ENCODE data around the gene TARBP2. TPM values are rescaled to one million over a fixed set of nuclear protein-coding genes. Genes with fewer than 3 reads are reported as not detected.

Gene TARBP2, protein sequence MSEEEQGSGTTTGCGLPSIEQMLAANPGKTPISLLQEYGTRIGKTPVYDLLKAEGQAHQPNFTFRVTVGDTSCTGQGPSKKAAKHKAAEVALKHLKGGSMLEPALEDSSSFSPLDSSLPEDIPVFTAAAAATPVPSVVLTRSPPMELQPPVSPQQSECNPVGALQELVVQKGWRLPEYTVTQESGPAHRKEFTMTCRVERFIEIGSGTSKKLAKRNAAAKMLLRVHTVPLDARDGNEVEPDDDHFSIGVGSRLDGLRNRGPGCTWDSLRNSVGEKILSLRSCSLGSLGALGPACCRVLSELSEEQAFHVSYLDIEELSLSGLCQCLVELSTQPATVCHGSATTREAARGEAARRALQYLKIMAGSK
- polyA plus RNA-seq: 10 to 100 TPM; 11.5 to 28.9 (median 28.8) TPM

- peak within 1 kb of the TSS; percentile 86 to 95 (median 91) for H3K4me3 Mint-ChIP-seq
Observed at GRCh38 chr12:53500776-53501614, at the start of gene TARBP2. Gene TARBP2 (plus strand): TSS chr12:53501283. CDS start chr12:53501409, 126 bp downstream.

GRCh38 chr12:53451661-53452158, 49.4 kb upstream of the TARBP2 start, which contains the start of gene PCBP2:
Gene PCBP2 (plus strand): TSS chr12:53452102. CDS start chr12:53454801, 2,699 bp downstream.
- peak within 1 kb of the TSS; percentile 95 to 99 (median 99) for H3K4me3 Mint-ChIP-seq
- H3K4me1 Mint-ChIP-seq: peaks cover 29 to 45% of the 10 kb centered on the region in 2 donors
- H3K27me3 Mint-ChIP-seq (ENCODE audit: low read depth in 3 of 3): peaks cover 4 to 10% (median 7%) of the 10 kb centered on the region in 3 donors
- peak within 1 kb of the TSS; percentile 61 to 99 (median 97) for H3K27ac Mint-ChIP-seq
- DNase-seq: peak; percentile 97 to 98 (median 98)
- H3K36me3 Mint-ChIP-seq: peaks cover 12 to 23% (median 19%) of the 10 kb centered on the region in 3 donors
- H3K9me3 Mint-ChIP-seq: no peaks in the 10 kb centered on the region

More at GRCh38 chr12:53500776-53501614, at the start of gene TARBP2:
- H3K9me3 Mint-ChIP-seq: no peaks in the 10 kb centered on the region
- peaks cover 6 to 15% (median 8%) of the 10 kb centered on the region in 3 donors for H3K27me3 Mint-ChIP-seq (ENCODE audit: low read depth in 3 of 3)
- H3K36me3 Mint-ChIP-seq: peaks cover 0 to 4% (median 0%) of the 10 kb centered on the region in 3 donors
- peak within 1 kb of the TSS; percentile 91 to 100 (median 97) for H3K27ac Mint-ChIP-seq
- H3K4me1 Mint-ChIP-seq: peaks cover 37 to 38% of the 10 kb centered on the region in 2 donors
- peak; percentile 97 to 99 (median 99) for DNase-seq

- peaks cover 12 to 26% (median 20%) of the 10 kb centered on the region in 3 donors for H3K36me3 Mint-ChIP-seq
- peak overlapping the region; percentile 61 to 99 (median 97) for H3K27ac Mint-ChIP-seq
- peak; percentile 79 to 84 (median 82) for DNase-seq
- H3K9me3 Mint-ChIP-seq: no peaks in the 10 kb centered on the region
- peaks cover 29 to 46% of the 10 kb centered on the region in 2 donors for H3K4me1 Mint-ChIP-seq
- H3K27me3 Mint-ChIP-seq (ENCODE audit: low read depth in 3 of 3): peaks cover 4 to 10% (median 7%) of the 10 kb centered on the region in 3 donors
- peak overlapping the region; percentile 95 to 99 (median 99) for H3K4me3 Mint-ChIP-seq
Observed at GRCh38 chr12:53452159-53453077, 48.7 kb upstream of the TARBP2 start.

- H3K27ac Mint-ChIP-seq: peak overlapping the region in 4 of 6 donors; percentile 64 to 95 (median 86)
- peak overlapping the region; percentile 23 to 99 (median 99) for H3K4me3 Mint-ChIP-seq
- H3K4me1 Mint-ChIP-seq: peaks cover 29 to 46% of the 10 kb centered on the region in 2 donors
- H3K36me3 Mint-ChIP-seq: peaks cover 12 to 32% (median 27%) of the 10 kb centered on the region in 3 donors
- no peaks in the 10 kb centered on the region for H3K9me3 Mint-ChIP-seq
- peaks cover 4 to 10% (median 7%) of the 10 kb centered on the region in 3 donors for H3K27me3 Mint-ChIP-seq (ENCODE audit: low read depth in 3 of 3)
- DNase-seq: no peak
Observed at GRCh38 chr12:53453953-53454640, 47.0 kb upstream of the TARBP2 start.

DNA sequence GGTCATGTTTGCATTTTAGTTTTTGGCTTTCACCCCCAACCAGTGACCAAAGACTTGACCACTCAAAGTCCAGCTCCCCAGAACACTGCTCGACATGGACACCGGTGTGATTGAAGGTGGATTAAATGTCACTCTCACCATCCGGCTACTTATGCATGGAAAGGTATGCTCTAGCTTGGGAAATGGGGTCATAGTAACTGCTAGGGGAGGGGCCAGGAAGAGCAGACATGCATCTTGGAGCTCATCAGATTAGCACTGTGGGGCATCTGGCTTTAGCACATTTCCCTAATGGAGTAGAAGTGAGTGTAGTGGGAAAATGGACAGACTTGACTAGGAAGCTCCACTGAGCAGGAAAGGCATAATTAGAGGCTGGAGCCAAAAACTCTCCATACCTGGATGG, 46.4 kb upstream of the TARBP2 start:
- peak overlapping the region in 3 of 5 donors; percentile 23 to 47 (median 30) for H3K4me3 Mint-ChIP-seq
- H3K27me3 Mint-ChIP-seq (ENCODE audit: low read depth in 3 of 3): peaks cover 4 to 11% (median 7%) of the 10 kb centered on the region in 3 donors
- DNase-seq: no peak
- peaks cover 29 to 46% of the 10 kb centered on the region in 2 donors for H3K4me1 Mint-ChIP-seq
- no peaks in the 10 kb centered on the region for H3K9me3 Mint-ChIP-seq
- H3K36me3 Mint-ChIP-seq: peaks cover 12 to 34% (median 30%) of the 10 kb centered on the region in 3 donors
- H3K27ac Mint-ChIP-seq: peak overlapping the region in 2 of 6 donors; percentile 46 to 74

GRCh38 chr12:53456654-53457366, 44.3 kb upstream of the TARBP2 start:
- Mint-ChIP-seq H3K27me3 (ENCODE audit: low read depth in 3 of 3) (peaks cover 4 to 17% (median 7%) of the 10 kb centered on the region in 3 donors), H3K27ac (peak overlapping the region in 1 of 6 donors; percentile 24), H3K36me3 (peaks cover 27 to 51% (median 47%) of the 10 kb centered on the region in 3 donors), H3K9me3 (no peaks in the 10 kb centered on the region), H3K4me3 (no peak overlapping the region), H3K4me1 (peaks cover 28 to 53% of the 10 kb centered on the region in 2 donors)
- no peak for DNase-seq

DNA sequence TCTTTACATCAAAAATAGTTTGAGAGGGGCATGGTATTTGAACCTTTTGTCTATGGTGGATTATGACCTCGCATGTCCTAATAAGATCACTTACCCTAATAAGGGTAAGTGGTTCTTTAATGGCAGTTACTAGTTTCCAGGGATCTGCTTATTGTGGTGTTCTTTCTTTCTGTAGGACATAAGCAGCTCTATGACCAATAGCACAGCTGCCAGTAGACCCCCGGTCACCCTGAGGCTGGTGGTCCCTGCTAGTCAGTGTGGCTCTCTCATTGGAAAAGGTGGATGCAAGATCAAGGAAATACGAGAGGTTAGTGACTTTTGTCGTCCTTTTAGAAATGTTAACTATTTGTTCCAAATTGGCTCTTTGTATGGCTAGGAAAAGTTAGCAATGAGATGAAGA, 42.0 kb upstream of the TARBP2 start:
- peaks cover 0 to 8% (median 2%) of the 10 kb centered on the region in 3 donors for H3K27me3 Mint-ChIP-seq (ENCODE audit: low read depth in 3 of 3)
- no peak overlapping the region for H3K4me3 Mint-ChIP-seq
- H3K27ac Mint-ChIP-seq: no peak overlapping the region
- H3K4me1 Mint-ChIP-seq: peaks cover 13 to 53% of the 10 kb centered on the region in 2 donors
- DNase-seq: no peak
- H3K36me3 Mint-ChIP-seq: peaks cover 31 to 69% (median 65%) of the 10 kb centered on the region in 3 donors
- no peaks in the 10 kb centered on the region for H3K9me3 Mint-ChIP-seq

GRCh38 chr12:53461059-53461458, 40.0 kb upstream of the TARBP2 start:
- Mint-ChIP-seq H3K27me3 (ENCODE audit: low read depth in 3 of 3) (peaks cover 0 to 8% (median 0%) of the 10 kb centered on the region in 3 donors), H3K36me3 (peaks cover 19 to 65% (median 58%) of the 10 kb centered on the region in 3 donors), H3K9me3 (no peaks in the 10 kb centered on the region), H3K4me1 (peaks cover 10 to 35% of the 10 kb centered on the region in 2 donors), H3K27ac (peak overlapping the region in 5 of 6 donors; percentile 9 to 69 (median 41)), H3K4me3 (no peak overlapping the region)
- no peak for DNase-seq

DNA sequence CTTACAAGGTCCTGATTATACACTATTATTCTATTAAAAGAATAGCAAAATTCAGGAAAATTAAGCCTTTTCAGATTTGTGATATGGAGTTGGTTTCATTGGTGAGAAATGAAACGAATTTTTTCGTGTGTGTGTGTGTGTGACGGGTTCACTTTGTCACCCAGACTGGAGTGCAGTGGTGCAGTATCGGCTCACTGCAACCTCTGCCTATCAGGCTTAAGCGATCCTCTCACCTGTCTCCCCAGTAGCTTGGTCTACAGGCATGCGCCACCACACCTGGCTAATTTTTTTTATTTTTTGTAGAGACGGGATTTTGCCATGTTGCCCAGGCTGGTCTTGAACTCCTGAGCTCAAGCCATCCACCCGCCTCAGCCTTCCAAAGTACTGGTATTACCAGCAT, 39.5 kb upstream of the TARBP2 start:
- H3K36me3 Mint-ChIP-seq: peaks cover 22 to 67% (median 60%) of the 10 kb centered on the region in 3 donors
- peaks cover 10 to 33% of the 10 kb centered on the region in 2 donors for H3K4me1 Mint-ChIP-seq
- no peak overlapping the region for H3K4me3 Mint-ChIP-seq
- DNase-seq: no peak
- H3K27ac Mint-ChIP-seq: no peak overlapping the region
- no peaks in the 10 kb centered on the region for H3K9me3 Mint-ChIP-seq
- H3K27me3 Mint-ChIP-seq (ENCODE audit: low read depth in 3 of 3): peaks cover 0 to 8% (median 0%) of the 10 kb centered on the region in 3 donors

GRCh38 chr12:53462935-53463334, 38.1 kb upstream of the TARBP2 start:
- Mint-ChIP-seq H3K4me3 (no peak overlapping the region), H3K36me3 (peaks cover 36 to 75% (median 71%) of the 10 kb centered on the region in 3 donors), H3K9me3 (no peaks in the 10 kb centered on the region), H3K27ac (no peak overlapping the region), H3K27me3 (ENCODE audit: low read depth in 3 of 3) (peaks cover 0 to 12% (median 0%) of the 10 kb centered on the region in 3 donors), H3K4me1 (peaks cover 15 to 31% of the 10 kb centered on the region in 2 donors)
- no peak for DNase-seq

GRCh38 chr12:53463802-53464560, 37.1 kb upstream of the TARBP2 start:
- H3K4me3 Mint-ChIP-seq: no peak overlapping the region
- peak overlapping the region in 2 of 6 donors; percentile 4 to 24 for H3K27ac Mint-ChIP-seq
- no peak for DNase-seq
- no peaks in the 10 kb centered on the region for H3K9me3 Mint-ChIP-seq
- H3K4me1 Mint-ChIP-seq: peaks cover 17 to 31% of the 10 kb centered on the region in 2 donors
- peaks cover 0 to 12% (median 0%) of the 10 kb centered on the region in 3 donors for H3K27me3 Mint-ChIP-seq (ENCODE audit: low read depth in 3 of 3)
- peaks cover 39 to 76% (median 69%) of the 10 kb centered on the region in 3 donors for H3K36me3 Mint-ChIP-seq

Measured in immature natural killer cell (primary cell).